SH-SY5Y (cell line): Measurements from ENCODE around the gene NPL.

ENCODE experiments used
- GATA2 ChIP-seq: IDR thresholded peaks from 2 replicates; pipeline ENCODE4 v1.6.1; 2011; ENCODE audit warnings: mild to moderate bottlenecking, low read depth, low read length
- GATA3 ChIP-seq: IDR thresholded peaks from 2 replicates; pipeline ENCODE4 v1.6.1; 2011; ENCODE audit warnings: low read depth, mild to moderate bottlenecking, low read length, moderate library complexity

GRCh38 chr1:182791281-182792179, 2.0 kb downstream of the NPL start:
- TF ChIP-seq GATA3, result no peak
- no peak for TF ChIP-seq GATA2
